Natural killer cell (primary cell): ENCODE data around the gene PDK2. TPM values are rescaled to one million over a fixed set of nuclear protein-coding genes. Genes with fewer than 3 reads are reported as not detected.

ENCODE experiments used
- ATAC-seq, 3 donors: fragments of 150-1000 bp in 2 of 3; fragments of 200-7000 bp in 1 of 3; cut with Tn5 transposase; 1 replicate in 1 of 3; 2 replicates in 2 of 3; pipeline ENCODE4 v1.10.0; 2021; ENCODE audit warnings: mild to moderate bottlenecking in 2 of 3, moderate library complexity in 2 of 3
- DNase-seq, 2 donors: peaks; one replicate each; pipeline versions ENCODE4 v3.0.0 to v3.0.0-alpha.2; 2013 to 2021; ENCODE audit warnings: mixed read lengths in 1 of 2
- H3K27ac ChIP-seq: one replicate; pipeline ENCODE4 v1.5.1; 2013; ENCODE audit warnings: mild to moderate bottlenecking, low read length
- H3K27me3 ChIP-seq: one replicate; pipeline ENCODE4 v1.6.1; 2013; ENCODE audit warnings: low read length; ENCODE audit not compliant: control insufficient read depth, insufficient read depth
- H3K36me3 ChIP-seq: one replicate; pipeline ENCODE4 v1.6.1; 2013; ENCODE audit warnings: low read length; ENCODE audit not compliant: control insufficient read depth, insufficient read depth
- H3K4me1 ChIP-seq: one replicate; pipeline ENCODE4 v1.6.1; 2013; ENCODE audit warnings: low read length; ENCODE audit not compliant: control insufficient read depth, insufficient read depth
- H3K4me3 ChIP-seq: one replicate; pipeline ENCODE4 v1.5.1; 2013; ENCODE audit warnings: low read length
- H3K9me3 ChIP-seq: one replicate; pipeline ENCODE4 v1.6.1; 2013; ENCODE audit warnings: low read length; ENCODE audit not compliant: control insufficient read depth, insufficient read depth
- H3K27ac Mint-ChIP-seq, 2 donors: one replicate each; pipeline ENCODE4 v1.8.0; 2022; ENCODE audit warnings: mild to moderate bottlenecking in 2 of 2, mixed read lengths in 2 of 2, moderate library complexity in 1 of 2
- H3K27me3 Mint-ChIP-seq, 2 donors: one replicate each; pipeline ENCODE4 v1.8.0; 2022; ENCODE audit warnings: low read depth in 2 of 2, mixed read lengths in 2 of 2
- H3K36me3 Mint-ChIP-seq: one replicate; pipeline ENCODE4 v1.8.0; 2022; ENCODE audit warnings: mixed read lengths
- H3K4me1 Mint-ChIP-seq, 2 donors: one replicate each; pipeline ENCODE4 v1.8.0; 2022; ENCODE audit warnings: mixed read lengths in 2 of 2
- H3K4me3 Mint-ChIP-seq: one replicate; pipeline ENCODE4 v1.8.0; 2022; ENCODE audit warnings: mild to moderate bottlenecking, moderate library complexity, mixed read lengths
- H3K9me3 Mint-ChIP-seq, 2 donors: one replicate each; pipeline ENCODE4 v1.8.0; 2022; ENCODE audit warnings: mixed read lengths in 2 of 2
- WGBS: methylation state at CpG from one replicate; pipeline ENCODE4 v1.1.7; 2013; ENCODE audit warnings: missing lambda C conversion rate; ENCODE audit not compliant: insufficient coverage; 5-methylcytosine and 5-hydroxymethylcytosine counted together
- intact Hi-C: fragments of 100-400 bp; cut with micrococcal nuclease; formaldehyde crosslinking; loops from one replicate; pipeline ENCODE4 v1.14.2; 2022
- total RNA-seq, 4 donors: library from RNA; stranded (reverse); fragments of 120-200 nt in 1 of 4; gene quantifications; one replicate each; pipeline versions ENCODE4 v1.2.3 to v1.2.4, GENCODE V29; 2013 to 2022
- TF ChIP-seq, protein P1 (sequence below): fragments of 200-600 bp; IDR thresholded peaks from one replicate; pipeline ENCODE4 v1.8.0; 2022; ENCODE audit warnings: antibody characterized with exemption

The PDK2 gene
- total RNA-seq, 3 donors from 2014 or later (not counting 1 experiment from before 2014, with no cell fraction given), result 23.2 to 32.9 (median 23.6) TPM

- H3K36me3 ChIP-seq, result no peaks in the 10 kb centered on the region
- H3K4me1 ChIP-seq, result peaks cover 54% of the 10 kb centered on the region
Observed at GRCh38 chr17:50151041-50151936, 56.1 kb downstream of the PDK2 start.

DNA sequence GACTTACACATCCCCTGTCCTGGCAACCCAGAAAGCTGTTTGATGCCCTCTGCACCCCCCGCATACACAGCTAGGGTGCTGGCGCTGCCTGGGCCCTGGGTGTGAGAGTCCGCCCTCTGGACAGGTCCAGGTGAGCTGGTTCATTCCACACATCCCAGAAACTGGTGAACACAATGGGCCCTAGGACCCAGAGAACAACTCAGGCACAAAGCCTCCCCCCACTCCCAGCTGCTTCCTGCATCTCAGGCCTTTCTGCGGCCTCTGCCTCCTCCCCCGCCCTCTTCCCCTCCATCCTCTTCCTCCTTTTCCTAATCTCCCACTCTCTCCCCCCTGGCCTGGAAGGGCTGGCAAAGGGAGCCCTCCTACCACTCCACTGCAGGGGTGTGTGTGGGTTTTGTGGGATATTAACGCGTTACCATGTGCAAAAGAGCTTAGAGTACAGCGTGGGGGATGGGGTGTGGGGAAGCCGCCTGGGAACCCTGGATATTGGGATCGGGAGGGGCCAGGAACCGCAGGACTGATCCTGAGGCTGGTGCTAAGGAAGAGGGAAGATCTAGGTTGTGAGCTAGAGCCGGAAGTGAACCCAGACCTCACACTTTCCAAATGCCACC, 56.9 kb downstream of the PDK2 start:
- Mint-ChIP-seq H3K9me3 (no peaks in the 10 kb centered on the region), H3K27ac (peak overlapping the region; percentile 70 to 86), H3K4me1 (peaks cover 21 to 32% of the 10 kb centered on the region in 2 donors), H3K4me3 (peak overlapping the region; percentile 85), H3K27me3 (no peaks in the 10 kb centered on the region), H3K36me3 (no peaks in the 10 kb centered on the region)
- Histone ChIP-seq H3K27ac (peak overlapping the region; percentile 70), H3K27me3 (no peaks in the 10 kb centered on the region), H3K4me3 (peak overlapping the region; percentile 73), H3K4me1 (peaks cover 47% of the 10 kb centered on the region), H3K36me3 (no peaks in the 10 kb centered on the region), H3K9me3 (no peaks in the 10 kb centered on the region)
- WGBS, result 2% methylated on average over 10 of the region's 12 CpGs
- intact Hi-C loops, result loop anchor here (5.0 kb wide), 1 partner anchor 55 kb away; the partner anchor contains the start of gene PDK2
- DNase-seq, result peak; percentile 43 to 69
- ATAC-seq, result peak; percentile 24 to 39 (median 25)
- TF ChIP-seq, protein P1, sequence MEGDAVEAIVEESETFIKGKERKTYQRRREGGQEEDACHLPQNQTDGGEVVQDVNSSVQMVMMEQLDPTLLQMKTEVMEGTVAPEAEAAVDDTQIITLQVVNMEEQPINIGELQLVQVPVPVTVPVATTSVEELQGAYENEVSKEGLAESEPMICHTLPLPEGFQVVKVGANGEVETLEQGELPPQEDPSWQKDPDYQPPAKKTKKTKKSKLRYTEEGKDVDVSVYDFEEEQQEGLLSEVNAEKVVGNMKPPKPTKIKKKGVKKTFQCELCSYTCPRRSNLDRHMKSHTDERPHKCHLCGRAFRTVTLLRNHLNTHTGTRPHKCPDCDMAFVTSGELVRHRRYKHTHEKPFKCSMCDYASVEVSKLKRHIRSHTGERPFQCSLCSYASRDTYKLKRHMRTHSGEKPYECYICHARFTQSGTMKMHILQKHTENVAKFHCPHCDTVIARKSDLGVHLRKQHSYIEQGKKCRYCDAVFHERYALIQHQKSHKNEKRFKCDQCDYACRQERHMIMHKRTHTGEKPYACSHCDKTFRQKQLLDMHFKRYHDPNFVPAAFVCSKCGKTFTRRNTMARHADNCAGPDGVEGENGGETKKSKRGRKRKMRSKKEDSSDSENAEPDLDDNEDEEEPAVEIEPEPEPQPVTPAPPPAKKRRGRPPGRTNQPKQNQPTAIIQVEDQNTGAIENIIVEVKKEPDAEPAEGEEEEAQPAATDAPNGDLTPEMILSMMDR, result no peak

More at GRCh38 chr17:50151041-50151936, 56.1 kb downstream of the PDK2 start:
- Mint-ChIP-seq H3K27me3 (no peaks in the 10 kb centered on the region), H3K4me1 (peaks cover 28 to 40% of the 10 kb centered on the region in 2 donors), H3K9me3 (no peaks in the 10 kb centered on the region), H3K36me3 (no peaks in the 10 kb centered on the region), H3K27ac (peak overlapping the region; percentile 70 to 86), H3K4me3 (peak overlapping the region; percentile 85)
- Histone ChIP-seq H3K27ac (peak overlapping the region; percentile 70), H3K4me3 (peak overlapping the region; percentile 73), H3K9me3 (no peaks in the 10 kb centered on the region), H3K27me3 (no peaks in the 10 kb centered on the region)
- intact Hi-C loops, result loop anchor here (5.0 kb wide), 1 partner anchor 54 kb away; the partner anchor contains the start of gene PDK2
- TF ChIP-seq, protein P1, result peak; percentile 40
- WGBS, result under 1% methylated on average over 38 of the region's 40 CpGs
- DNase-seq (peak; percentile 79 to 91), ATAC-seq (peak; percentile 73 to 90 (median 83))

- Histone ChIP-seq H3K4me1 (peaks cover 40% of the 10 kb centered on the region), H3K4me3 (no peak overlapping the region), H3K36me3 (no peaks in the 10 kb centered on the region), H3K27ac (peak overlapping the region; percentile 70), H3K9me3 (no peaks in the 10 kb centered on the region), H3K27me3 (no peaks in the 10 kb centered on the region)
- H3K4me1 Mint-ChIP-seq, result peaks cover 14 to 25% of the 10 kb centered on the region in 2 donors
- TF ChIP-seq, protein P1, result no peak
- ATAC-seq, result no peak
- no peaks in the 10 kb centered on the region for H3K9me3 Mint-ChIP-seq
- peak overlapping the region in 1 of 2 donors; percentile 86 for H3K27ac Mint-ChIP-seq
- H3K4me3 Mint-ChIP-seq, result no peak overlapping the region
- intact Hi-C loops, result loop anchor here (5.0 kb wide), 1 partner anchor 55 kb away; the partner anchor contains the start of gene PDK2
- H3K36me3 Mint-ChIP-seq, result no peaks in the 10 kb centered on the region
- DNase-seq, result no peak
- WGBS, result 91% methylated on average over 6 of the region's 7 CpGs
- H3K27me3 Mint-ChIP-seq, result no peaks in the 10 kb centered on the region
Observed at GRCh38 chr17:50152736-50153135, 57.6 kb downstream of the PDK2 start.
